ENCODE measurements around the gene METTL26.

DNA sequence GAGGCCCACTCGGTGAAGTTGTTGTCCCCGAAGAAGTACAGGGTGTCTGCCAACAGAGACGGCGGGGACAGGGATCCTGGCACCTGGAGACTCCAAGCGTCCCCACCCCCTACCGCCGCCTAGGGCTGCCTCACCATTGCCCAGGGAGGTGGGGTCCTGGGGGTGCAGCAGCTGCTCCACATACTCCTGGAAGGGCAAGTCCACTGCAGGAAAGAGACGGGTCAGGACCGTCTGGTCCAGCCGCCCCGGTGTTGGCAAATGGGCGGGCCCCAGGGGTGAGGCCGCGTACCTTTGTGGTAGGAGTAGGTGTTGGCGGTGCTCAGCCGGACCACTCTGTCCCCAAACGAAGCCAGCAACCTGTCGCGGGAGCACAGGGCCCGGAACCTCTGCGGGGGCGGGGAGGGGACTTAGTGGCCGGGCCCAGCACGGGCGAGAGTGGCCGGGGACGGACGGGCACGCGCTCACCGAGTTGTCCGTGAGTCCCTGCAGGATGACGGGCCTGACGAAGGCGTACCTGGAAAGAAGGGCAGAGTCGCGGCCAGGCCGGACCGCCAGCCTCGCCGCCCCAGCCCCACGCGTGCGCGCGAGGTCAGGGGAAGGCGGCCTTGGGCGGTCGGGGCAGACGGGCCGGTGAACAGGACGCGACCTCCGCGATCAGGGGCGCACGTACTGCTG is 47.4 kb upstream of the METTL26 start:
- no peak for TF ChIP-seq EZH2 (IDR thresholded peaks at IDR 0.05; ENCODE audit: insufficient read depth, poor library complexity, severe bottlenecking)
- TF ChIP-seq EZH2phosphoT487 (IDR thresholded peaks at IDR 0.05; ENCODE audit: insufficient read depth, low read depth) = no peak

All from GM23248 (cell line).